Parathyroid adenoma (tissue), 2 donors: ENCODE data around the gene DISC1.

ENCODE experiments used
- H2AFZ ChIP-seq: fragments of 300-600 bp; sonication (generic); one replicate; pipeline ENCODE4 v1.7.0; 2017; ENCODE audit warnings: antibody characterized with exemption, mild to moderate bottlenecking
- H3K27ac ChIP-seq: fragments of 300-600 bp; sonication (generic); one replicate; pipeline ENCODE4 v1.7.0; 2017
- H3K27me3 ChIP-seq: fragments of 300-600 bp; sonication (generic); one replicate; pipeline ENCODE4 v1.7.0; 2017; ENCODE audit warnings: low read length; ENCODE audit not compliant: control insufficient read depth, insufficient read depth
- H3K36me3 ChIP-seq: fragments of 300-600 bp; sonication (generic); one replicate; pipeline ENCODE4 v1.7.0; 2017; ENCODE audit warnings: low read length; ENCODE audit not compliant: control insufficient read depth, insufficient read depth
- H3K4me1 ChIP-seq: fragments of 300-600 bp; sonication (generic); one replicate; pipeline ENCODE4 v1.7.0; 2017; ENCODE audit warnings: control low read depth
- H3K4me2 ChIP-seq: fragments of 300-600 bp; sonication (generic); one replicate; pipeline ENCODE4 v1.7.0; 2017; ENCODE audit warnings: low read length
- H3K4me3 ChIP-seq: fragments of 300-600 bp; sonication (generic); one replicate; pipeline ENCODE4 v1.7.0; 2017; ENCODE audit warnings: low read depth, low read length
- H3K79me2 ChIP-seq: fragments of 300-600 bp; sonication (generic); one replicate; pipeline ENCODE4 v1.7.0; 2017; ENCODE audit warnings: control low read depth
- H3K9ac ChIP-seq: fragments of 300-600 bp; sonication (generic); one replicate; pipeline ENCODE4 v1.7.0; 2017; ENCODE audit warnings: mild to moderate bottlenecking
- H3K9me3 ChIP-seq: fragments of 300-600 bp; sonication (generic); one replicate; pipeline ENCODE4 v1.7.0; 2017; ENCODE audit warnings: low read length; ENCODE audit not compliant: control insufficient read depth
- CTCF ChIP-seq: fragments of 300-600 bp; sonication (generic); IDR thresholded peaks from one replicate; pipeline ENCODE4 v1.7.0; 2017; ENCODE audit warnings: antibody characterized with exemption, mild to moderate bottlenecking
- donor health status: primary hyperparathyroidism.

DISC1 gene

GRCh38 chr1:232057896-232058274, 431.3 kb downstream of the DISC1 start:
- H3K27me3 ChIP-seq = no peaks in the 10 kb centered on the region
- H3K9ac ChIP-seq = no peak overlapping the region
- H3K79me2 ChIP-seq = no peaks in the 10 kb centered on the region
- no peak overlapping the region for H3K4me2 ChIP-seq
- TF ChIP-seq CTCF = no peak
- H3K9me3 ChIP-seq = no peaks in the 10 kb centered on the region
- H2AFZ ChIP-seq = no peak overlapping the region
- no peaks in the 10 kb centered on the region for H3K36me3 ChIP-seq
- no peak overlapping the region for H3K27ac ChIP-seq
- no peak overlapping the region for H3K4me3 ChIP-seq
- H3K4me1 ChIP-seq = no peaks in the 10 kb centered on the region

GRCh38 chr1:232059726-232060374, 433.3 kb downstream of the DISC1 start:
- H3K9ac ChIP-seq = no peak overlapping the region
- H3K36me3 ChIP-seq = no peaks in the 10 kb centered on the region
- no peaks in the 10 kb centered on the region for H3K79me2 ChIP-seq
- no peaks in the 10 kb centered on the region for H3K9me3 ChIP-seq
- no peak for TF ChIP-seq CTCF
- no peak overlapping the region for H3K27ac ChIP-seq
- no peaks in the 10 kb centered on the region for H3K4me1 ChIP-seq
- H3K4me2 ChIP-seq = no peak overlapping the region
- no peaks in the 10 kb centered on the region for H3K27me3 ChIP-seq
- no peak overlapping the region for H2AFZ ChIP-seq
- no peak overlapping the region for H3K4me3 ChIP-seq

GRCh38 chr1:232062967-232063366, 436.4 kb downstream of the DISC1 start:
- Histone ChIP-seq H3K79me2 (no peaks in the 10 kb centered on the region), H3K9ac (no peak overlapping the region), H3K27me3 (no peaks in the 10 kb centered on the region), H3K9me3 (no peaks in the 10 kb centered on the region), H3K4me1 (no peaks in the 10 kb centered on the region), H2AFZ (no peak overlapping the region), H3K36me3 (no peaks in the 10 kb centered on the region), H3K27ac (no peak overlapping the region), H3K4me3 (no peak overlapping the region), H3K4me2 (no peak overlapping the region)
- TF ChIP-seq CTCF = no peak

- Histone ChIP-seq H3K4me1 (no peaks in the 10 kb centered on the region), H3K9me3 (no peaks in the 10 kb centered on the region), H3K27ac (no peak overlapping the region), H3K27me3 (no peaks in the 10 kb centered on the region), H3K4me3 (no peak overlapping the region), H3K79me2 (no peaks in the 10 kb centered on the region), H3K9ac (no peak overlapping the region), H2AFZ (no peak overlapping the region), H3K36me3 (no peaks in the 10 kb centered on the region), H3K4me2 (no peak overlapping the region)
- no peak for TF ChIP-seq CTCF
Measured at GRCh38 chr1:232066521-232066920, 439.9 kb downstream of the DISC1 start.

GRCh38 chr1:232074265-232074664, 447.7 kb downstream of the DISC1 start:
- H3K9ac ChIP-seq = no peak overlapping the region
- H3K4me2 ChIP-seq = no peak overlapping the region
- H3K27me3 ChIP-seq = no peaks in the 10 kb centered on the region
- no peak overlapping the region for H3K27ac ChIP-seq
- H3K4me1 ChIP-seq = no peaks in the 10 kb centered on the region
- H3K4me3 ChIP-seq = no peak overlapping the region
- H3K9me3 ChIP-seq = no peaks in the 10 kb centered on the region
- H3K36me3 ChIP-seq = no peaks in the 10 kb centered on the region
- no peak for TF ChIP-seq CTCF
- no peak overlapping the region for H2AFZ ChIP-seq
- H3K79me2 ChIP-seq = no peaks in the 10 kb centered on the region
